HL-60/S4 treated with phorbol 12-myristate 13-acetate at 8.2 ng/mL for 4 days and 3 days (cell line): ENCODE measurements around the gene RUNX1.

Source experiments
- in situ Hi-C: fragments of 300-500 bp; cut with MboI; formaldehyde crosslinking; loops from 2 replicates; pipeline ENCODE4 v1.15.0; 2022; ENCODE audit warnings: low sequenced_read_pairs

RUNX1 gene

DNA sequence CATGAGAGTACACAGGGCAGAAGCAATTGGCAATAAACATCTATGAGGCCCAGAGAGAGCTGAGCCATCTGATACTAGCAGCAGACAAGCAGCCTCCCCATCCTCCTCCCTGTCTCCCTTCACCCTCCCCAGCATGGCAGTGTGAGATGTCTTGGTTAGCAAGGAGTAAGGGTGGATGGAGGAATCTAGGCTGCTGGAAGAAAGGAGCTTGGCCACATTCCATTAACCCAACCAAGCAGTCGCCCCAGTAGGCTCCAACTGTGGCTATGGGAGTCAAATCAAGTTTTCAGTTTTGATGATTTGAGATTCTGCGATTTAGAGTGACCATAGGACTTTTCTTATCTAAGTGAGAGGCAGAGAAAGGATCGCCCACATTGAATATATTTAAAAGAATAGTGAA lies 12.9 kb upstream of the RUNX1 start:
- in situ Hi-C loops: no loop called here

DNA sequence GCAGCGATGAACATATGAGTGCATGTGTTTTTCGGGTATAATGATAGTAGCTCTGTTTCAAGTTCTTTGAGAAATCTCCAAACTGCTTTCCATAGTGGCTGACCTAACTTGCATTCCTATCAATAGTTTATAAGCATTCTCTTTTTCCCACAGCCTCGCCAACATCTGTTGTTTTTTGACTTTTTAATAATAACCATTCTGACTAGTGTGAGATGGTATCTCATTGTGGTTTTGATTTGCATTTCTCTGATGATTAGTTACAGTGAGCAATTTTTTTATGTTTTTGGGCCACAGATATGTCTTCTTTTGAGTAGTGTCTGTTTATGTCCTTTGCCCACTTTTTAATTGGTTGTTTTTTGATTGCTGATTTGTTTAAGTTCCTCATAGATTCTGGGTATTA lies 10.6 kb upstream of the RUNX1 start:
- in situ Hi-C loops: no loop called here

DNA sequence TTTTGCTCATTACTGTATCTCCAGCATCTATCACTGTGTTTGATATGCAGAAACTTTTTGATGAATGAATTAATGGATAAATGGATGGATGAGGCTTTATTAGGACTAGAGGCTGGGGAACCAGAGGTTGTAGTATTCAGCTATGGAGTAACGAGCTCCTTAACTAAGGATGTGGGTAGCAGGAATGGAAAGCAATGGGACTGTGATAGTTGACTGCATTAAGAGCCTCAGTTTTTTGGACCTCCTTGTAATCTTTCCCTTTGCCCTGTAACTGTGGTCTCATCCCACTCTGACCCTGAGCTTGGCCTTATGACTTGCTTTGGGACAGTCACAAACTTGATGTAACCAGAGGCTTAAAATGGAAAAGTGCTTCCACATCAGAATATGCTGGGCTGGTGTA lies 9.0 kb upstream of the RUNX1 start:
- in situ Hi-C loops: no loop called here

DNA sequence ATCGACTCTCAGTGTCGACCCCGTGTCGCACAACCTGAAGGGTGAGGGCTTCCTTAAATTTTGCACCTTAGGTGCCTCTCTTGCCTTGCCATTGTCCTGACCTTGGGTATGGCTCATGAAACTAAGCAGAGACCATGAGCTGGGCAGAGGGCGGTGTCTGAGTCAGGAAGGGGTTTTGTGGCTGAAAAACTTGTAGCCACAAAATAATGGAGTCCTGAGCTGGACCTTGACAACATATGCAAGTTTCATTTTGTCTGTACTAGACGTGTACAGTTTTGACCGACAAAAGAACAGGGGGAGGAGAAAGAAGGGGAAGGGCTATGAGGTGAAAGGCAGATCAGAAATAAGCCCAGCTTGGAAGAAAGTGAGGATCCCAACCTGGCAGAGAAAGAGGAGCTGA lies 8.3 kb upstream of the RUNX1 start:
- in situ Hi-C loops: no loop called here

DNA sequence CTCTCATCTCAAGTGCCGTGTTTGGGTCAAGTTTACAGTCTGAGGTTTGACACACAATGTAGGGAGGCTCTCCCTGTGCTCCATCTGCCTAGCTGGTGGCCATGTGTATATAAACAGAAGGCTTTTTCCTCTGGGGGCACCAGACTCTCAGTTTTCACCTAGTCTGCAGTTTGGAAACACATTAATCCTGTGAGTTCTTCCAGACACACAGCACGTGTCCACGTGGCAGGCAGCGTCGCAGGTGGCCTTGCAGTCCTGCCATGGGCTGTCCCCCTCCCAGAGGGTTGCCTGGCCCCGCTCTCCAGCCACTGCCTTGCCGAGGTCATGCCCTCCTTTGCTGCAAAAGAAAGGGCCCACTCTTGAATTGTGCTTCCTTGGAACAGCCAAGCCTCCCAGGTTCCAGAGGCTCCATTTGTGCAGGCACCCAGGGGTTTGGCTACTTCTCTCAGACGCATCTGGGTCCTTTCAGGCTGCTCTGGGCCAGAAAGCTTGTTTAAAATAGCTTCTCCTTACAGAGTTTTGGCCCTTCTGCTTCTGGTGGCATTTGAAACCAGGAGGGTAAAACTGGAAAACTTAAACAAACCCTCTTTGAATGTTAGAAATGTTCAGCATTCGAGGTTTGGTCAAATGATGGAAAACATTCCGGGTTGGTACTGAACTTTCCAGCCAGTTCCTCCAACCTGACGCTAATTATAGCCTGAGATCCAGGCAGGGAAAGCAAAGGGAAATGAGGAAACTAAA lies 4.4 kb upstream of the RUNX1 start:
- in situ Hi-C loops: no loop called here

DNA sequence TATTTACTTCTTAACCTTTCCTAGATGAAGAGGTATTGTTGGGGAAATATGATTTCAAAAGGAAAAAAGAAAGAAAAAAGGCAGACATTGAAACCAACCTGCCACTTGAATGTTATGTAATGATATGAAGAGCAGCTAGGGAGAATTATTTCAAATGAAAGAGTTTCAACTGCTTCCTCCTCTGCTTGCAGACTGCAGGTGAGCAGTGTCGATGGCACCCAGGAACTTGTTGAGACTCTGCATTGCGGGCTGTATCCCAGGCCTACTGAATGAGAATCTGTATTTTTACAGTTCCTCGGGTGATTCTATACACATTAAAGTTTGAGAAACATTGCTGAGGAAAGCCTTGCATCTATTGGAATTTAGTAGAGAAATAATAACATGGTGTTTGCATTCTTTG lies 3.7 kb upstream of the RUNX1 start:
- in situ Hi-C loops: no loop called here

DNA sequence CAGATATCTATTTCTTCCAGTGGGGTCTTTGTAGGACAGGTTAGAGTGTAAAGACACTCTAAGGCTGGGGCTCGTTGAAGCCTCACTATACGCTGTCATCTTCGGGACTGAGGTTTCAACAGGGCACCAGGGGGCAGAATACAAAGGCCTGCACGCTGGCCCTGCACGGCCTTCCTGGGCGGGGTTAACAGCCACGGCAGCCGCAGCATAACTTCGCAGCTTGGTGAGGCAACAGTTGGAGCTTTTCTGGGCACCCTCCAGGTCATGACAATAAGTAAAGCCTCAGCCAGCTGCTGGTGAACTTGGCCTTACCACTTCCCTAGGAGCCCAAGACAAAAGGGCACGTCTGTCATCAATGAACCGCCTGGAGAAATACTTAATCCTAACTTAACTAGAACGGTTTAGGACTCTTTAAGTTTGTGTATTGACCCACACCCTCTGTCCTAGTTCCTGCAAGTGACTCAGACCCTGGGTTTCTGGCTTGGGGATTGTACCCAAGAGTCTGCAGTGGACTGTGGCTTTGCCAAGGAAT lies 2.3 kb upstream of the RUNX1 start:
- in situ Hi-C loops: no loop called here

DNA sequence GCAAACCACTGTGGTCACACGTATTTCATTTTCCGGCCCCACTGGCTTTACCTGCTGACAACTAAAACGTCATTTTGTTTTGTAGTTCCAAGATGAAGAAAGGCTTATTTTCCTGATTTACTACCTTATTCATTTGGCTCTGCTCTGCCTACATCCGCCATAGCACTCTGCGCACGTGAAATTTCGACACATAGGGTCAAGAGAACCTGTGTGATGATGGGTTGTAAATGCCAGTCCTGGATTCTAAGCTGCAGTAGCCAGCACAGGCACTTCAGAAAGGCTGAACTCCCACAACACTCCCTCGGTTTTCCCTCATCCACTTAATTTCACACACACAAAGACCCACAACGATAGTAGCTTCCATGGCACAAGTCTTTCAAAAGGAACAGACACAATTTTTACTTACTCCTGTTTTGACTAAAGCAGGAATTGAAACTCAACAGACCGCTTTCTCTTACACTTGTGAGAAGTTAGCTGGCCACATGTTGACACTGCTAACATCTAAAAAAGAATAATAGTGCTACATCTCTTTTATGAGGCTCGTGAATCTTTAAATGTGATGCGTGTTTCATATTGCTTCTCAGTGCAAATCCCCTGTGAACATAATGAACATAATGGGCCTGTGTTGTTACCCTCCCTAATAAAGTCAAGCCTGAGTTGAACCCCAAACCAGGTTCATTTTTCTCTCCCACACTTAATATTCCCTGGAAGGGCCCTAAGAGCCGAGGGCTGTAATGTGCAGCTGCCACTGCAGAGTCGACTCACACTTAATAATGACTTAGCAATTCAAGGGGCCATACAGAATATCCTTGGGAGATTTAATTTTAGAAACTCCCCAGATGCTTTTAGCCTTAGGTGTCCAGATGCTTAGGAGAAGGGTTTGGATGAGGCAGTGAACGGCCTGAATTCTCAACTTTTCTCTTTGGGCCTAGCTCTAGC lies 1.5 kb upstream of the RUNX1 start:
- in situ Hi-C loops: no loop called here

DNA sequence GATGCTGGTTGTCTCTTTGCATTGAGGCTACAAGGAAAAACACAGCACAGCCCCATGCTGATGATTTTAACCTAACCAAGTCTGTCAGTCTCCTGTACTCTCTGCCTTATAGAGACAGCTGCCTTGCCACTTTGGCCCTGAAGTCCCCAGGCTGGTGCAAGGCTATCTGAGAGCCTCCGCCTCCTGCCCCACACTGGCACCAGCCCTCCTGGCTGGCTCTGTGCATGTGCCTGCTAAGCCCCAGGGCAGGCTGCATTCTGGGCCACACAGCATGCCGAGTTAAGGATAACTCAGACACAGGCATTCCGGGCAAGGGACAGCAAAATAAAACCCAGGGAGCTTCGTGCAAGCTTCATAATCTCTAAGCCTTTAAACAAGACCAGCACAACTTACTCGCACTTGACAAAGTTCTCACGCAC lies 910 bp downstream of the RUNX1 start:
- in situ Hi-C loops: loop anchor here (25.0 kb wide), 1 partner anchor 889 kb away; no protein-coding TSS in a partner anchor

DNA sequence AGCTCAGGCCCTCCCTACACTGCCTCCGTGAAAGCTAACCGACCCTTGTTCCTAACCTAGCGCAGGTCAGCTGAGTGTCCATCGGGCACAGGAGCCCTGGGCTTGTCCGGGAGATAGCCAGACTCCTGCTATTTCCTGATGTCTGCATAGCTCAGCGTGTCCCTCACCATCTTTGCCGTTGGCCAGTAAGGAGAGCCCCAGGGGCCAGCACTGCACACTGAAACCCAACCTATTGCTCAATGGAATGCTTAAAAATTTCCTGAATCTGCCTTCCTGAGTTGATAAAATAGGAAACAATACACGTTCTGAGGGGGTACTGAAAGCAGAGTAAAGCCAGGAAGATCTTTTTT lies 2.2 kb downstream of the RUNX1 start:
- in situ Hi-C loops: loop anchor here (25.0 kb wide), 1 partner anchor 890 kb away; no protein-coding TSS in a partner anchor

DNA sequence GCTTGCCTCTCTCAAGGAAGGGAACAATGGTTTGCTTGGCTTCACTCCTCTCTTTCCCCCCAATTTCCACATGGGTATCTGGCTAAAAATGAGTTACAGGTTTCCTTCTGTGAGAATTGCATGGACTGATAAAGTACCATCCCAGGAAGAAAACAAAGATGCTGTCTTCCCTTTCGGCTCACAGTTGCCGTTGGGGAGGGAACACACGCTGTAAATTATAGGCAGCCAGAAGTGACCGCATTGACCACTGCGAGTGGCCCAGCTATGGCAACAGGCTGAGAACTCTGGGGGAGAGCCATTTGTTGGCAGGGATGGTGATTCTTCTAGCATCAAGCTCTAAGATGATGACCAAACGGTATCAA lies 2.9 kb downstream of the RUNX1 start:
- in situ Hi-C loops: loop anchor here (25.0 kb wide), 1 partner anchor 891 kb away; no protein-coding TSS in a partner anchor

DNA sequence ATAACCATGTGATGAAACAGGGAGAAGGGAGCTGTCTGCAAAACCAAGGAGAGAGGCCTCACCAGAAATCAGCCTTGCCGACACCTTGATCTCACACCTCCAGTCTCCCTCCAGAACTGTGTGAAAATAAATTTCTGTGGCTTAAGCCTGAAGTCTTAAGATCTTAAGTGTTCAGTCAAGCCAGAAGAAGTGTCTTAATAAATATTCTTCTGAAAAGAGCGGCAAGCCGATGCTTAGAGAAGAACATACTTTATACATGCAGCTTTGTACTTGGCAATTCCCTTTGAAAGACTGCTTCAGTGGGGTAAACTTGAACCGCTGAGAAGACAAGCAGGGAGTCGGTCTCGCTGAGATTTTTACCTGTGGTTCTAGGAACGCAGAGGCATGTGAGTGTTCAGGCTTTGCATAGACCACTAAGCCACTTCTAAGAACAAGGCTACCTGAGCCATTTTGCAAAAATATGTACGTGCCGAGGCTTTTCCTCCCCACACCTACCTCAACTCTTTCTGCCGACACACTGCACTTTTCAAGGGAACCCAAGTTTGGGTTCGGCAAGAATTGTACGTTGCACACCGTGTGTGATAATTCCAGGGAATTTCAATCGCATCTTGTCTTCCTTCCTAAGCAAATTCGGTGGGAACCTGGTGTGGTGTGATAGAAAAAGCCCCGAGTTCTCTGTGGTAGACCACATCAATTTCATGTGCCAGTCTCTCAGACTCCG lies 3.4 kb downstream of the RUNX1 start:
- in situ Hi-C loops: loop anchor here (25.0 kb wide), 1 partner anchor 892 kb away; no protein-coding TSS in a partner anchor

DNA sequence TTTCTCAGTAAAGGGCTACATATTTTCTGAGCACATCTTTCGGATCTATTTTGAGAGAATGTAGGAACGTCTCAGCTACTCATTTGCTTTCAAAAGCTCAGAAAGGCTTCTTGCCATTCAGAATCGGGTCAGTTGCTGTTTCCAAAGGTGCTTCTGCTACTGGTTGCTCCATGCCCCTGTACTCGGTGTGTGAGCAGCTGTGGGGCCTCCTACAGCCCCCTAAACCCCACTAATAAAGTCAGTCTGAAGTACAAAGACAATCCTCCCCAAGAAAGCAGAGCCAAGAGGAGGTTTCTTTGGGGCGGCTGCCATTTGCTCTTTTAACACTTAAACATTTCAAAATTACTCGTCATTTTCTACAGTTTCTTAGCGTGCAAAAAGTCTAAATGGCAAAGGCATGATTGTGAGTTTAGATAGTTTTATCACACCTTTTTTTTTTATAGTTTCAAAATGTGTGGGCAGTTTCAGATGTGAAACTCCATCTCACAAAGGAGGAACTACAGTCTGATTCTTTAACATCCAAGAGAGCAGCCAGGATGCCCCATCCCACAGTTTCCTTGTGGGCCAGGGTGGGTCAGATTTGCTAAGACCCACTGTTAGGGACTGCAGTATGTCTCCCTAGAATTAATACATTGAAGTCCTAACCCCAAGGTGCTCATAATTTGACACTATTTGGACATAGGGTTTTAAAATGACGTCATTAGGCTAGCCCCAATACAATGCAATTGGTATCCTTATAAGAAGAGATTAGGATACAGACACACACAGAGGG lies 4.1 kb downstream of the RUNX1 start:
- in situ Hi-C loops: loop anchor here (25.0 kb wide), 1 partner anchor 892 kb away; no protein-coding TSS in a partner anchor

DNA sequence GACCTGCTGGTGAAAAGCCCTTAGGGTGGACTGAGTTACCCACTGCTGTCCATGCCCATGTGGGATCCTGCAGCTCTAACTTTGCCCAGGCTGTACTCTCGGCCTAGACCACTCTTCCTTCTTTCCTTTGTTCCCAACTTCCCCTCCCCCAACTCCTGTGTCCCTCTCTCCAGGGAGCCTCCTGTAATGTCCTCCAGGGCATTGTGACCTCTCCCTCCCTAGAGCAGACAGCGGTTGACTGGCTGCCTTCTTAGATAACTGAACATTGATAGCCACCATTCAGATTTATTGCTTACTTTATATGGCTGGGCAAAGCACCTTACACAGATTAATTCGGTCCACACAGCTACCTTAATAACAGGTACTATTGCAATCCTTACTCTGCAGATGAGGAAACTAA lies 5.0 kb downstream of the RUNX1 start:
- in situ Hi-C loops: loop anchor here (25.0 kb wide), 1 partner anchor 893 kb away; no protein-coding TSS in a partner anchor

DNA sequence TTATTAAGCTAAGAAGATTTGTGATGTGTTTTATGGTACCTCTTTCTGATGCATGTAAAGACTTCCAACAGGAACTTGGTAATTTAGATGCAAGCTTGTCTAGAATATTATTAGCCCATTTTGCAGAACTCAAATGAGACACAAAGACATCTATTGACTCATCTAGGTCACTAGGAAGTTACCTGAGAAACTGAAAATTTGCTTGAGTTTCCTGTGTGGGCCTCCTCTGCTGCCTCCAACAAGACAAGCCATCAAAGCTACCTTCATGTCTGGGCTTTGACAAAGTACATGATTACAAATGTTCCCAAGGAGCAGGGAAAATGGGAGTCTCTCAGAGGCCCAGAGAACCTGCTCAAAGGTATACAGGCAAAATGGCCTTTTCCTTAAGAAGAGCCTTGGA lies 5.6 kb downstream of the RUNX1 start:
- in situ Hi-C loops: loop anchor here (25.0 kb wide), 1 partner anchor 894 kb away; no protein-coding TSS in a partner anchor

DNA sequence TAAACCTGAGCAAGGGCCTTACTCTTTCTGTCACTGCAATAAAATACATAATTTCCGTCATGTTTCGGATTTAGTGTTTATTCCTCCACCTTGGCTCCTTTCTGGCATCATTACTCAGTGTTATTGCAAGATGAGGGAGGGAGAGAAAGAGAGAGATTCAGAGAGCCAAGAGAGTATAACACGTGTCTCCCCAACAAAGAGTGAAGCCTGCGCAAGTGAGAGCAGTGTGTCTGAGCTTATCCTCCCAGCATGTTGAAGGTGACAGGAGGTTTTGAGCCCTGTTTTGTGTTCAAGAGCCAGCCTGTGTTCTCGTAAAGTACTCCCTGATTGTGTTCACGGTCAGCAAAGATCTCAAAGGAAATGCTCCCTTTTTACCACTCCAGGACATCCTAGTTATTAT lies 6.3 kb downstream of the RUNX1 start:
- in situ Hi-C loops: loop anchor here (25.0 kb wide), 1 partner anchor 894 kb away; no protein-coding TSS in a partner anchor

DNA sequence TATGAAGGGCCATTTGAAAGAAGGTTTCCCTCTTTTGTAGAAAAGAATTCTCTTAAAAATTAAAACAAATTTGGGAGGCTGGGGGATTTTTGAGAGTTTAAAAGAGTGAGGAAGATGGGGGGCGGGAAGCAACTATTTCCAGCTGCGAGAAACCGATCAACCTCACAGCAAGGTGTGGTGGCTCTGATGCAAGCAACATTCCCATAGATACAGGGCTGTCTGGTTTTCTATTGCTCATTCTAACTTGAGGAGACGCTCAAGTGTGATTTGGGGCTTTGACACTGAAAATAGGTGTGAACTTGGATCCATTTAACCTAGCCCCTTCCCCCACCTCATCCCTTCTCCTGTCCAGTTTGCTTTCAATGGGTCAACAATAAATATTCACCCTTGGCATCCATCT lies 7.2 kb downstream of the RUNX1 start:
- in situ Hi-C loops: loop anchor here (25.0 kb wide), 1 partner anchor 895 kb away; no protein-coding TSS in a partner anchor

DNA sequence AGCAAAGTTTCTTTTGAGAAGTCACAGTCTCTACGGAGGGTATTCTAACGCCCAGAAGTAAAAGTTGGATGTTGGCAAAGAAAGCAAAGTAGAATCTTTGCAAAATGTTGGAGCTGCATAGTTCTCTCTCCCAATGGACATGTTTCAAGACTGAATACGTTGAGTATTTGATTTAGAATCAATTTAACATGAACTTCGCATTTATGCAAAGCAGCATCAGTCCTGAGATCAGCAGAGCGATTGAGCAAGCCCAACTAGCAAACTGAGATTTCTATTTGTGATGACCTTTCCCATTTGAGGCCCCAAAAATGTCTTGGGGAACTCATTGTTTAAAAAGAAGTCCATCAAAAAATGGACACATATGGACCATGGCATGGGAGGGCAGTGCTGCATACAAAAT lies 8.0 kb downstream of the RUNX1 start:
- in situ Hi-C loops: loop anchor here (25.0 kb wide), 1 partner anchor 896 kb away; no protein-coding TSS in a partner anchor

DNA sequence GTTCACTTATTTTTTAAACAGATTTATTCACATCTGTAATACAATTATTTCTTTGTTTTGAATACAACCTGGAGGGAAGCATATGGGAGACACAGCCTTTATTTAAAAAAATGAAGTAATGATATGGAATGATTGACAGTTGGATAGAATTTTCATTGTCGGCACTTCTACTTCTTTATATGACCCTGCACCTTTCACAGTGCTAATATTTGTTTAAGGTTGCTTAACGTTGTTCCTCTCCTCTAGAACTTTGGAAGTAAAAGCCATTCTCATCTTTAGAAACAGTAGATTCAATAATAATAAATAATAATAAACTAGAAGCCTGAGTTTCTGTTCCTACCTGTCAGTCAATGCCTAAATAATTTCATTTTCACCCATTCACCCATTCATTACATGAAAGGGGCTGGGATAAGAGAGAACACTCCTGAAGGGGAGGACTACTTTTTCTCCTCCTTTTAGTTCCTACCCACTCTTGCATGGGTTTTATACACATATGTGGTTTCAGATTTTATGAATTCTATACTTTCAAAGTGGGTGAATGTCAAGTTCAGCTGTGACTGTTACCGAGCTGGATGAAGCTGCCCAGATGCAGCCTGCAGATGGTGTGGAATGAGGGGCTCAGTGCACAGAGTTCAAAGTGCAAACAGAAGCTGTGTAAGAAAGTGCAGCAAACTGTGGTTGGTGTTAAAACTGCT lies 9.4 kb downstream of the RUNX1 start:
- in situ Hi-C loops: loop anchor here (25.0 kb wide), 1 partner anchor 898 kb away; no protein-coding TSS in a partner anchor
